ENCODE data around the gene NOX1.
"Not testable (repeated sequence)": the region's sequence is repeated elsewhere in the genome, so short reads cannot be mapped to it uniquely, and the experiment has no call there.

Gene NOX1

GRCh38 chrX:100819837-100820666 is 54.1 kb downstream of the NOX1 start, which contains the start of gene CSTF2:
Gene CSTF2, plus strand, starts transcription at chrX:100820391. Its CDS starts 26 bp downstream, at chrX:100820417.
- H3K9me3 ChIP-seq, result no peaks in the 10 kb centered on the region
- H3K27ac ChIP-seq, result peak within 1 kb of the TSS; percentile 76
- TF ChIP-seq CTCF (IDR thresholded peaks at IDR 0.05), result no peak
- H3K36me3 ChIP-seq, result peaks cover 10% of the 10 kb centered on the region
- H3K27me3 ChIP-seq, result peaks cover 36% of the 10 kb centered on the region
- H3K4me1 ChIP-seq (ENCODE audit: control insufficient read depth in 1 of 2, insufficient read depth in 1 of 2, low read depth in 1 of 2, low read length in 1 of 2), result peaks cover 3 to 10% of the 10 kb centered on the region in 2 experiments
- peak within 1 kb of the TSS; percentile 62 to 74 for H3K4me3 ChIP-seq (ENCODE audit: low read depth in 1 of 2, low read length in 1 of 2)

- Histone ChIP-seq H3K36me3 (peaks cover 8% of the 10 kb centered on the region), H3K27me3 (peaks cover 42% of the 10 kb centered on the region), H3K4me3 (ENCODE audit: low read depth in 1 of 2, low read length in 1 of 2) (peak overlapping the region; percentile 62 to 74), H3K9me3 (no peaks in the 10 kb centered on the region), H3K4me1 (ENCODE audit: control insufficient read depth in 1 of 2, insufficient read depth in 1 of 2, low read depth in 1 of 2, low read length in 1 of 2) (peaks cover 3 to 10% of the 10 kb centered on the region in 2 experiments), H3K27ac (peak overlapping the region; percentile 76)
- no peak for TF ChIP-seq CTCF (IDR thresholded peaks at IDR 0.05)
Observed at GRCh38 chrX:100819534-100819836, 54.7 kb downstream of the NOX1 start.

- no peak overlapping the region for H3K4me3 ChIP-seq (ENCODE audit: low read depth in 1 of 2, low read length in 1 of 2)
- no peaks in the 10 kb centered on the region for H3K36me3 ChIP-seq
- H3K27me3 ChIP-seq, result peaks cover 43% of the 10 kb centered on the region
- peaks cover 3 to 10% of the 10 kb centered on the region in 2 experiments for H3K4me1 ChIP-seq (ENCODE audit: control insufficient read depth in 1 of 2, insufficient read depth in 1 of 2, low read depth in 1 of 2, low read length in 1 of 2)
- TF ChIP-seq CTCF (IDR thresholded peaks at IDR 0.05), result no peak
- H3K9me3 ChIP-seq, result no peaks in the 10 kb centered on the region
- no peak overlapping the region for H3K27ac ChIP-seq
Observed at GRCh38 chrX:100817340-100817739, 56.8 kb downstream of the NOX1 start.

- no peak for TF ChIP-seq CTCF (IDR thresholded peaks at IDR 0.05)
- Histone ChIP-seq H3K27me3 (peaks cover 30% of the 10 kb centered on the region), H3K36me3 (no peaks in the 10 kb centered on the region), H3K9me3 (no peaks in the 10 kb centered on the region), H3K4me3 (ENCODE audit: low read depth in 1 of 2, low read length in 1 of 2) (no peak overlapping the region), H3K27ac (no peak overlapping the region), H3K4me1 (ENCODE audit: control insufficient read depth in 1 of 2, insufficient read depth in 1 of 2, low read depth in 1 of 2, low read length in 1 of 2) (no peaks in the 10 kb centered on the region)
Observed at GRCh38 chrX:100812216-100813158, 61.7 kb downstream of the NOX1 start.

GRCh38 chrX:100808265-100808664 is 65.9 kb downstream of the NOX1 start:
- not testable (repeated sequence) for H3K4me1 ChIP-seq (ENCODE audit: control insufficient read depth in 1 of 2, insufficient read depth in 1 of 2, low read depth in 1 of 2, low read length in 1 of 2); H3K27me3 ChIP-seq; H3K9me3 ChIP-seq; H3K36me3 ChIP-seq; H3K4me3 ChIP-seq (ENCODE audit: low read depth in 1 of 2, low read length in 1 of 2); H3K27ac ChIP-seq
